LHCN-M2 (cell line): ENCODE data around the gene STARD5. TPM values are rescaled to one million over a fixed set of nuclear protein-coding genes. Genes with fewer than 3 reads are reported as not detected.
A peak's percentile ranks its signal among the peaks of the same experiment; 100 is the strongest.
"Not testable (repeated sequence)": the region's sequence is repeated elsewhere in the genome, so short reads cannot be mapped to it uniquely, and the experiment has no call there.

Source experiments
- DNase-seq: peaks from one replicate; pipeline ENCODE4 v3.0.0-alpha.2; 2012; ENCODE audit warnings: low read depth
- total RNA-seq: library from RNA; depleted of rRNA; stranded (reverse); fragments of >200 nt; gene quantifications from 2 replicates; pipeline ENCODE4 v1.2.3, GENCODE V29; 2014

Gene STARD5
- total RNA-seq, 1 experiment from 2014 or later: 4.3 TPM

DNA sequence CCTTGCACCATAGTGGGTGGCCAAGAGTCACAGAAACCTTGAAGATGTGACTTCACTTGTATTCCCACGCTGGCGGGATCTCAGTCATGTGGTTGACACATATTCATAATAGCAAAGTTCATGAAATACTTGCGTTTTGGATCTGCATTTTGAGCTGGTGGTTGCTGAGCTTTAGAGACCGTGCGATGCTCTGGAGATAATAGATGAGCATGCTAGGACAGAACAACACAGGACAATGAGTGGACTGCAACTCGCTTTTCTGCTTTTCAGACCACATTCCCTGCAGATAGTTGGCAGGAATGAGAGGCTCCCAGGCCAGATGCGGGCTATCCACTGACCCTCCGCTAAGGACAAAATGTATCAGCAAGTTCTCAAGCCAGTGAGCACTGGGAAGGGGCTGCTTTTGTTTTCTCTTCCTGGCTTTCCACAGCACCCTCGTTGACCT is 13.8 kb upstream of the STARD5 start:
- no peak for DNase-seq

DNA sequence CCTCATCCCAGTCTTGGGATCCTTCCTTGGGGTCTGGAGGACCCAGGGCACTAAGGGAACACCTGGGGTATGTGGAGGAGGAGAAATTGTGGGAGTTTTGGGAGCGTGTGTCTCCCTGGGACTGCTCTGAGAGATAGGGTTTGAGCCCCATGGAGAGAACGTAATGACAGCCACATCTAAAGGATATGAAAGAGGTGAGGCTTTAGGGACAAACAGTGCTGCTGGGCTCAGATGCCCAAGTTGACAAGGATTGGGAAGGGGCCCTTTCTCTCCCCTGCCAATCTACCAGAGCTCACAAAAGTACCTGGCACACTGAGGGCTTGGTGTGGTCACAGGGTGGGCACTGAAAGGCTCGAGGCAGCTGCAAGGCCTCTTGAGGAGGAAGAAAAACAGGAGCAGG is 13.3 kb upstream of the STARD5 start:
- DNase-seq: no peak

DNA sequence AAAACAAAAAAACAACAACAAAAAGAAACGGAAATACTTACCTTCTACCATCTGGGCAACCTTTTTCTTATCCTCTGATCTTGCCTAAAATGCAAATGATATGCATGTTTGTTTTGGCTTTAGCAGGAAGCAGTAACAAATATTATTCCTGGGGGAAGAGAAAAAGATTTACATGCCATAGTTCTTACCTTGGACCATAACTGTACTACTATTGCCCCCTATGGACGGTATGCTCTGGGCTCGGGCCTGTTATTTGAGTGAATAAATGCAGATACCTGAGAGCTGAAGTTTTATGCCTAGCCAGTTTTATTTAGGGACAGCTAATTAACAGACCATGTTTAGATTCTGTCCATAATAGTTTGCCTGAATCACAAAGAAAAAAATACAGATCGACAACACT is 12.6 kb upstream of the STARD5 start:
- peak; percentile 33 for DNase-seq

DNA sequence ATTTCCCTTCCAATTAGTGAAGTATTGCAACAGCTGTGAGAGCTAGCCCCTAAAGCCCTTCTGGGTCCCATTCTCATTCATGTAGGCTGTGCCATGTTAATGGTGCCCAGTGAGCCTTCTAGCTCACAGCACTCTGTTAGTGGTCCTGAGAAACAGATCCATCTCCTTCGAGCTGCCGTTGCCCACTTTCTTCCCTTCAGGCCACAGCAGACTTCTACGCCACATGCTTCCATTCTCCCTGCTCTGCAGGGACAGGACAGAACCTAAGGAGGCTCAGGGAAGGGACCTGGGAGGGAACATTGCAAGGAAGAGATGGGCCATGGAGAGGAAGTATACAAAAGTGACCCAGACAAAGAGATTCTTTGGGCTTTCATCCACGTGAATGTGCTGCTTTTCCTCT is 11.7 kb upstream of the STARD5 start:
- DNase-seq: no peak

DNA sequence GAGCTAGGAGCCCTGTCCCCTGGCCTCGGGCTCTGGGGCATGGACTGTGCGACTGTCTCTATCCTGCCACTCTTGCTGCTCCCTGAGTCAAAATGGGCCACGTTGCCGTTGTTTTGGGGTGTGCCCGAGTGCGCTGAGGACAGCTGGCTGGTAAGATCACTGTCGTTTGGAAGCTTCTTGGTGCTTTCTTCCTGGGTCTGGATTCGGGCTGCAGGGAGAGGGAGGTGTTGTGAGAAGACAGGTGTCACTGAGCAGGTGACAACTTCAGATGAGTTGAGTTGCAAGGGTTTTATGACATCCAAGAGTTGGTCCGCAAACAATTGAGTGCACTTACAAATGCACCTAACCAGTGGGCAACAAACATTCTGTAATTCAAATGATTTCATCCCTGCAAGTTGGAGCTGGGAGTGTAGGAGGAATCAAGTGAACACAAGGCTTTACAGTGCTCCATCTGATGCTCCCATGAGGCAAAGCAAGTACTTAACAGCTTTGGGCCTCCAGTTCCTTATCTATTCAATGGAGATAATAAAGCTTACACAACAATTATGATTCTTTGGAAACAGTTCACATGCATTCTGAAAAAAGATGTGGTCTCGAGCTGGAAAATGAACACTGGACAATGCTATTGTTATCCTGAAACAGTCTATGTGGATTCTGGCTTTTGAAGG is 11.0 kb upstream of the STARD5 start:
- no peak for DNase-seq

GRCh38 chr15:81333363-81333762 is 9.4 kb upstream of the STARD5 start:
- DNase-seq: no peak

DNA sequence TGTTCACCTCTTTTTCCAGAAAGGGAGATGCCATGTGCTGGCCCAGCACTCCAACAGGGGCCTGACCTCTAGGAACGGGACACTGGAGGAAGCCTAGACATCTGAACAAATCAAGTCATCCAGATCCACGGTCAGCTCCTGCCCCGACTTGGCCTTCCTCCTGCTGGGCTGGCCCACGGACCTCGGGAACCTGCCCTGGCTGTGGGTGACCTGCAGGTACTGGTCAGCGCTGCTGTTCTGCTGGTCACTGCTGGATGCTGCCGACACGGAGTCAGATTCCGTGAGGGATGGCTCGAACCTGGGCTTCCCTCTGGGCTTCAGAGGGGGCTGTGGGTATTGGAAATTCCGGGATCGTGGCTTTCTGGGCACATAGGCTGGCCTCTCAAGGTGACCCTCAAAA is 8.4 kb upstream of the STARD5 start:
- DNase-seq: no peak

GRCh38 chr15:81331600-81331999 is 7.7 kb upstream of the STARD5 start:
- no peak for DNase-seq

GRCh38 chr15:81331141-81331540 is 7.2 kb upstream of the STARD5 start:
- not testable (repeated sequence) for DNase-seq

DNA sequence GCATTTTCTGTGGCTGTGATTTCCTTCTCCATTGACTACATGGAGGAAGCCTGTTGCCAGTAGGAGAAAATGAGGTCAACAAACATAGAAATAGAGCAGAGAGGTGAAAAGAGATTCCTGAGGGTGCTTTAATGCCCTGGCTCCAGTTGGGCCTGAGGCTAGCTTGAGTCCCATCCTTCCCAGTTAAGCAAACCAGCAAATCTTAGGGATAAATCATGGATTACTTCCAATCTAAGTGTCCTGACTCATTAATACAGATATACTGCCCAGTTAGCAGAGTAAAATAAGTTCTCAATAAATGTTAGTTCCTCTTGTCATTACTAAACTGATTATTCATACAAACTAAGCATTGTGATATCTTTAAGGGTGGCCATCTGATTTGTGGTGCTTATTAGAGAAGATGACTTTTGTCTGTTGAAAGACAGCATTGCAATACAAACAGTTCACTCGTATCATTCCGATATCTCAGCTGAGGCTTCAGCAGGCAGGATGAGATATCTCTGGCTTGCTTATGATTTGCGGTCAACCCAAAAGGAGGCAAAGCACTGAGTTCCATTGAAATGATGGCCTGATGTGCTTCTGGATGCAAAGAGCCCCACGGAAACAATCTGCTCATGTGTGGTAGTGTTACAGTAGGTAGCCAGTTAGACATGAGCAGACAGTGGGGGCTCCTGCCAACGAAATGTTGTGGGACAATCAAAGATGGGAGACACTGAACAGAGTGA is 6.6 kb upstream of the STARD5 start:
- DNase-seq: no peak

DNA sequence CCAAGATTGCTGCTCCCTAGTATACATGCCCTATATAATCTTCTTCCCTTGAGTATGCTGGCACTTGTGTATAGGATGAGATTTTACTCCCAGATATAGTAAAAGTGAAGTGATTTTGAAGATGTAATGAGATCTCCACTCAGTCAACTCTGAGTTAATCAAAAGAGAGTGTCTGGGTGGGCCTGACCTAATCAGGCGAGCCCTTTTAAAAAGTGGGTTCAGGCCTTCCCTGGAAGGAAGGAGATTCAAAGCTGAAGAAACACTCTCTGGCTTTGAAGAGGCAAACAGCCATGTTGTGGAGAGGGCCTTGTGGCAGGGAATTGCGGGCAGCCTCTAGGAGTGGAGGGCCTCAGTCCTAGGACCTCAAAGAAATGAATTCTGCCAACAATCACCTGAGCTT is 5.5 kb upstream of the STARD5 start:
- DNase-seq: no peak

- peak; percentile 86 for DNase-seq
These were observed 3.6 kb upstream of the STARD5 start for GRCh38 chr15:81327516-81327915.

- no peak for DNase-seq
These were observed 2.7 kb upstream of the STARD5 start for GRCh38 chr15:81326466-81327212.

GRCh38 chr15:81323559-81323943 is 390 bp downstream of the STARD5 start:
- DNase-seq: no peak

GRCh38 chr15:81322676-81323253 is 1.2 kb downstream of the STARD5 start:
- no peak for DNase-seq

DNA sequence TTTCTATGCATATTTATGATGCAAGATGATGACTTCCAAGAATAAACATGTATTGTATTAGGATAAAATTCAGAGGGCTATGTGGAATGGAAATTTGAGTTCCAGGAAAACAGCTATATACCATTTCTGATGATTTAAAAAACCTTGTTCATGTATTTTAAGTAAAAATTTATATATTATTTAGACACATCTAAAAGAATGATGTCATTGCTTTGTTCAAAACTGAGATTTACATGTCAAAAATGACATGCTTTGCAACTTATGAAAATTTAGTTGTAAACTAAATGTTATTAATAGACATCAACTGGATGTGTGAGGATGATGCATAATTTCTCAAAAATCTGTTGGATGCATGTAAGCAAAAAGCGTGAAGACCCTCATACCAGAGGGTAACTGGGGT is 2.3 kb downstream of the STARD5 start:
- no peak for DNase-seq

DNA sequence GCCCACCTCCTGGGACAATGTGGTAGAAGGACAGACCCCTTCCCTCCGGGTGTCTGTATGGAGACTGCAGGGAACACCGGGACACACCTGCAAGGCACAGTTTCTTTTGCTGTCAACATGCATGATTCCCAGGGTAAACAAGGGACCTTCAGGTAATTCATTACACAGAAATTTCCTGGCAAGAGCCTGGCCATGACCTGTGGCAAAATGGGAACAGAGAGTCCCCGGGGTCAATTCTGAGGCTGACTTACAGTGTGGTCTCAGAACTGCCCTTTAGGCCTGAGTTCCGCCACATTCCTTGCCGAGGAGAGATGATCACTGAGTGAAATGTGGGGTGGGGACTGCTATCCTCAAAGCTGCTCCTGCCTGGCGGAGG is 6.3 kb downstream of the STARD5 start:
- no peak for DNase-seq

GRCh38 chr15:81316267-81316666 is 7.7 kb downstream of the STARD5 start:
- no peak for DNase-seq

DNA sequence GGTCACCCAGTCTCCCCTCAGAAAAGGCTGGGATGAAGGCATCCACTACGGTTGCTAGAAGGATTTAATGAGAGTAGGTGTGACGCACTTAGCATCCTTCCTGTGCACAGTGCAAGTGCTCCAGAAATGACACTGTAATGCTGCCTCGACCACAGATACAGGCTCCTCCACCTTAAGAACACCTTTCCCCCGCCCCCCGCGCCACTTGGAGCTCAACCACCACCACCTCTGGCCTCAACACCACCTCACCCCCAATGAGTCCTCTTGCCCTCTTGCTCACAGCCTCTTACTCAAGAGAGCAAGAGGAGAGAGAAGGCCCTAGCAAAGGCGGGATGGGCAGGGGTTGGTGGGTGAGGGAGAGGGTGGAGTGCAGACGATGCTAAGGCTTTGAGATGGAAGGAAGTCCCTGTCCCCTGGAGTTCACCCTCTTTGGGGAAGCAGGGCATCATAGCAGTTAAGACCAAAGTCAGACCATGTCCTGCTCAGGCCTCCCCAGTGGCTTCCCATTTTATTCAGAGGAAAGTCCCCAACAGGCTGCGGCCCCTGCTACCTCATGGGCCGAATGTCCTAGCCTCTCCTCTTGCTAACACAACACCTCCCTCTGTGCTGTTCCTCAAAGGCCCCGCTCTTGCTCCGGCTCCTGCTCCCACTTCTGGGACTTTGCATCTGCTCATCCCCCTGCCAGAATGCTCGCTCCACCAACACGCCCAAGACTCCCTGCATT is 8.3 kb downstream of the STARD5 start:
- DNase-seq: no peak

GRCh38 chr15:81314378-81314777 is 9.6 kb downstream of the STARD5 start:
- no peak for DNase-seq

DNA sequence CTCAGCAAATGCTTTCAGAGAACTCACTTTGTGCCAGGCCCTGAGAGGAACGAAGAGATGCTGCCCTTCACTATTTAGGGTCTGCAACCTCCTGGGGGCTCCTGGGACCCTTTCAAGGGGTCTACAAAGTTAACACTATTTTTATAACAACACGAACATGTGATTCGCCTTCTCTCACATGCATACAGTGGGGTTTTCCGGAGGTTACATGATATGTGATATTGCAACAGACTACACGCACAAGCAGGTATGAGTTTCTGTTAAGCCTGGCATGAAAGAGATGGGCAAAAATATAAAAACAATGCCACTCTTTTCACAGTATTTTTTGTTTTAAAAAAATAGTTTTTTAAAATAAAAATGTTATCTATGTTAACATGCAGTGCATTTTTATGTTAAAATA is 10.3 kb downstream of the STARD5 start:
- no peak for DNase-seq
